Measurements from ENCODE around the gene FLNC. TPM values are rescaled to one million over a fixed set of nuclear protein-coding genes. Genes with fewer than 3 reads are reported as not detected.

The FLNC gene
- total RNA-seq, 1 donor from 2014 or later: 184 TPM

- H3K27ac Mint-ChIP-seq: no peak overlapping the region
Measured at GRCh38 chr7:128796327-128796726, 33.9 kb upstream of the FLNC start.

GRCh38 chr7:128799451-128799850, 30.8 kb upstream of the FLNC start:
- no peaks in the 10 kb centered on the region for H3K4me1 Mint-ChIP-seq
- TF ChIP-seq CTCF (IDR thresholded peaks at IDR 0.05; ENCODE audit: unreplicated experiment): no peak
- no peaks in the 10 kb centered on the region for H3K27me3 Mint-ChIP-seq (ENCODE audit: low read depth)
- no peak for DNase-seq (ENCODE audit: low spot score in 2 of 2, unreplicated experiment in 2 of 2)
- H3K36me3 Mint-ChIP-seq: peaks cover 23% of the 10 kb centered on the region
- H3K9me3 Mint-ChIP-seq: no peaks in the 10 kb centered on the region
- H3K4me3 Mint-ChIP-seq: no peak overlapping the region
- H3K27ac Mint-ChIP-seq: no peak overlapping the region

More at GRCh38 chr7:128796327-128796726, 33.9 kb upstream of the FLNC start:
- DNase-seq (ENCODE audit: low spot score in 2 of 2, unreplicated experiment in 2 of 2): no peak
- H3K4me3 Mint-ChIP-seq: no peak overlapping the region
- no peaks in the 10 kb centered on the region for H3K9me3 Mint-ChIP-seq
- peaks cover 26% of the 10 kb centered on the region for H3K36me3 Mint-ChIP-seq
- TF ChIP-seq CTCF (IDR thresholded peaks at IDR 0.05; ENCODE audit: unreplicated experiment): no peak
- H3K4me1 Mint-ChIP-seq: peaks cover 6% of the 10 kb centered on the region
- peaks cover 8% of the 10 kb centered on the region for H3K27me3 Mint-ChIP-seq (ENCODE audit: low read depth)

GRCh38 chr7:128800567-128800966, 29.6 kb upstream of the FLNC start:
- Mint-ChIP-seq H3K9me3 (no peaks in the 10 kb centered on the region), H3K4me3 (no peak overlapping the region), H3K27ac (no peak overlapping the region), H3K4me1 (no peaks in the 10 kb centered on the region), H3K36me3 (peaks cover 20% of the 10 kb centered on the region), H3K27me3 (ENCODE audit: low read depth) (no peaks in the 10 kb centered on the region)
- DNase-seq (ENCODE audit: low spot score in 2 of 2, unreplicated experiment in 2 of 2): no peak
- no peak for TF ChIP-seq CTCF (IDR thresholded peaks at IDR 0.05; ENCODE audit: unreplicated experiment)

- H3K9me3 Mint-ChIP-seq: no peaks in the 10 kb centered on the region
- no peak for TF ChIP-seq CTCF (IDR thresholded peaks at IDR 0.05; ENCODE audit: unreplicated experiment)
- peaks cover 21% of the 10 kb centered on the region for H3K36me3 Mint-ChIP-seq
- H3K27me3 Mint-ChIP-seq (ENCODE audit: low read depth): no peaks in the 10 kb centered on the region
- no peak for DNase-seq (ENCODE audit: low spot score in 2 of 2, unreplicated experiment in 2 of 2)
- no peak overlapping the region for H3K27ac Mint-ChIP-seq
- H3K4me1 Mint-ChIP-seq: no peaks in the 10 kb centered on the region
- no peak overlapping the region for H3K4me3 Mint-ChIP-seq
Measured at GRCh38 chr7:128801003-128801402, 29.2 kb upstream of the FLNC start.

- H3K4me1 Mint-ChIP-seq: no peaks in the 10 kb centered on the region
- H3K27me3 Mint-ChIP-seq (ENCODE audit: low read depth): no peaks in the 10 kb centered on the region
- DNase-seq (ENCODE audit: low spot score in 2 of 2, unreplicated experiment in 2 of 2): no peak
- no peak overlapping the region for H3K4me3 Mint-ChIP-seq
- no peak overlapping the region for H3K27ac Mint-ChIP-seq
- peaks cover 18% of the 10 kb centered on the region for H3K36me3 Mint-ChIP-seq
- H3K9me3 Mint-ChIP-seq: no peaks in the 10 kb centered on the region
- TF ChIP-seq CTCF (IDR thresholded peaks at IDR 0.05; ENCODE audit: unreplicated experiment): no peak
Measured at GRCh38 chr7:128801667-128802418, 28.4 kb upstream of the FLNC start.
